ENCODE data around the gene PRND. TPM values are rescaled to one million over a fixed set of nuclear protein-coding genes. Genes with fewer than 3 reads are reported as not detected.

The PRND gene
- total and polyA plus RNA-seq, 2 of the 13 experiments (the other 11 are each of a cell fraction or from before 2014, with no cell fraction given), result not detected

GRCh38 chr20:4736875-4737274, 15.2 kb downstream of the PRND start (continued):
- no peak for TF ChIP-seq ZSCAN5A (CRISPR knock-in tag; IDR thresholded peaks at IDR 0.05; ENCODE audit: borderline replicate concordance)
- TF ChIP-seq ATF1 (CRISPR knock-in tag; IDR thresholded peaks at IDR 0.05), result no peak
- TF ChIP-seq GPBP1L1 (CRISPR knock-in tag; IDR thresholded peaks at IDR 0.05), result no peak
- no peak for TF ChIP-seq TFE3 (CRISPR knock-in tag; IDR thresholded peaks at IDR 0.05)

GRCh38 chr20:4737857-4738627, 16.3 kb downstream of the PRND start:
- H3K4me1 ChIP-seq (ENCODE audit: insufficient read depth, low read length), result no peaks in the 10 kb centered on the region
- no peaks in the 10 kb centered on the region for H3K79me2 ChIP-seq (ENCODE audit: insufficient read depth, low read length)
- ATAC-seq (no peak), DNase-seq (ENCODE audit: low spot score) (no peak), FAIRE-seq (no peak)
- intact Hi-C loops (cut with micrococcal nuclease; ENCODE audit: unreplicated experiment), result no loop called here
- no peak for TF ChIP-seq GRHL1 (CRISPR knock-in tag; conservative IDR thresholded peaks at IDR 0.05)
- TF ChIP-seq ZNF292 (CRISPR knock-in tag; IDR thresholded peaks at IDR 0.05; ENCODE audit: borderline replicate concordance, low read depth), result no peak
- no peak for TF ChIP-seq TARDBP (CRISPR knock-in tag; IDR thresholded peaks at IDR 0.05)
- no peak for TF ChIP-seq ATRX (CRISPR knock-in tag; IDR thresholded peaks at IDR 0.05; ENCODE audit: borderline replicate concordance)
- no peak overlapping the region for H3K4me3 ChIP-seq (replicated peaks in 1 of 3; ENCODE audit: insufficient read depth in 1 of 3, low read depth in 2 of 3, low read length in 3 of 3)
- no peaks in the 10 kb centered on the region for H3K9me3 ChIP-seq (ENCODE audit: low read length)
- H2AFZ ChIP-seq (ENCODE audit: low read length), result no peak overlapping the region
- BruUV-seq (replicated peaks), result no TSS peak
- WGBS (ENCODE audit: low lambda C conversion rate), result 26% methylated on average over 8 of the region's 8 CpGs
- no peak overlapping the region for H3K27ac ChIP-seq (ENCODE audit: extremely low read length, insufficient read depth, low read length)
- no peak overlapping the region for H3K9ac ChIP-seq (ENCODE audit: insufficient read depth, low read depth, low read length)
- H3K27me3 ChIP-seq (ENCODE audit: control insufficient read depth in 1 of 2, insufficient read depth in 2 of 2, low read length in 2 of 2), result peaks cover 1 to 11% of the 10 kb centered on the region in 2 experiments; a peak in 3 of 5 replicates
- POLR2A ChIA-PET, result no interaction called here
- H4K20me1 ChIP-seq (ENCODE audit: insufficient read depth, low read length), result no peaks in the 10 kb centered on the region
- CTCF ChIA-PET (ENCODE audit: low intra/inter-chr PET ratio, low total read pairs), result no interaction called here
- no peaks in the 10 kb centered on the region for H3K36me3 ChIP-seq (replicated peaks in 1 of 2; ENCODE audit: control insufficient read depth in 1 of 2, insufficient read depth in 2 of 2, low read length in 2 of 2)
- no peak overlapping the region for H3K4me2 ChIP-seq (ENCODE audit: low read depth, low read length)
- in situ Hi-C loops (cut with HindIII; ENCODE audit: extremely low pct_ligation_motif_present, low pct_unique_long_range_greater_than_20kb), result no loop called here

Data from HepG2 (cell line).